ENCODE results near the gene OBP2B.
"Not testable (repeated sequence)": the region's sequence is repeated elsewhere in the genome, so short reads cannot be mapped to it uniquely, and the experiment has no call there.

OBP2B gene

DNA sequence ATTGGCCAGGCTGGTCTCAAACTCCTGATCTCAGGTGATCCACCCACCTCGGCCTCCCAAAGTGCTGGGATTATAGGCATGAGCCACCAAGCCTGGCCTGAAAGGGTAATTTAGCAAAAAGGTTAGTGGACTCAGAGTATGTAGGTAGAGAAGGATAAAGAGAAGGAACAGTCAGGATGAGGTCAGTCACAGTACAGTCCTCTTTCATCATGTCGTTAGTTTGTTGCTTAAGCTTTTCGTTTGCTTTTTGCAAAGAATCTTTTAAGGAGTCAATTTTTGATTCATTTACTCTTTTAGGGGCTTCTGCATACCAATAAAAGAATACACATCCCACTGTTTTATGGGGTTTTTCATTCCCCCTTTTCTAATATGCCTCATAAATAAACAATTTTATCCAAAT, 27.5 kb downstream of the OBP2B start:
- H3K4me3 ChIP-seq (ENCODE audit: low read length), result no peak overlapping the region

DNA sequence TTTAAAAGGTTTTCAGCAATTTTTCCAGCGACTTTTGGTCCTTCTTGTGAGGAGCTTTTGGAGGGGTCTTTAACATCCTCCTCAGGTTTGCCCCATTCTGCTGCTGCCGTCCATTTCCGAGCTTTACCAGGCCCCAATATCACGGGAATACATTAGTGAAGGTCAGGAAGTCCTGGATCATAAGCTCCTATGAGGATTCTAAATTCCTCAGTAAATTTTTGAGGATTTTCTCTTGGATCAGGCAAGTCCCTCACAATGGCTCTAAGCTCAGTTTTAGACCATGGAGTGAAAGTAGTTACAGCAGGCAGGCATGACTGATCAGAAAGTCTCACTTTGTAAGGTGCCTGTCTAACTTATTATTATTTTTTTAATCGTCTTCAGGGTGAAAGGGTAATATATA, 28.1 kb downstream of the OBP2B start:
- H3K4me3 ChIP-seq (ENCODE audit: low read length), result no peak overlapping the region
- TF ChIP-seq, protein P1, sequence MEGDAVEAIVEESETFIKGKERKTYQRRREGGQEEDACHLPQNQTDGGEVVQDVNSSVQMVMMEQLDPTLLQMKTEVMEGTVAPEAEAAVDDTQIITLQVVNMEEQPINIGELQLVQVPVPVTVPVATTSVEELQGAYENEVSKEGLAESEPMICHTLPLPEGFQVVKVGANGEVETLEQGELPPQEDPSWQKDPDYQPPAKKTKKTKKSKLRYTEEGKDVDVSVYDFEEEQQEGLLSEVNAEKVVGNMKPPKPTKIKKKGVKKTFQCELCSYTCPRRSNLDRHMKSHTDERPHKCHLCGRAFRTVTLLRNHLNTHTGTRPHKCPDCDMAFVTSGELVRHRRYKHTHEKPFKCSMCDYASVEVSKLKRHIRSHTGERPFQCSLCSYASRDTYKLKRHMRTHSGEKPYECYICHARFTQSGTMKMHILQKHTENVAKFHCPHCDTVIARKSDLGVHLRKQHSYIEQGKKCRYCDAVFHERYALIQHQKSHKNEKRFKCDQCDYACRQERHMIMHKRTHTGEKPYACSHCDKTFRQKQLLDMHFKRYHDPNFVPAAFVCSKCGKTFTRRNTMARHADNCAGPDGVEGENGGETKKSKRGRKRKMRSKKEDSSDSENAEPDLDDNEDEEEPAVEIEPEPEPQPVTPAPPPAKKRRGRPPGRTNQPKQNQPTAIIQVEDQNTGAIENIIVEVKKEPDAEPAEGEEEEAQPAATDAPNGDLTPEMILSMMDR (conservative IDR thresholded peaks at IDR 0.05; ENCODE audit: low read depth, low read length), result no peak
- DNase-seq (ENCODE audit: low read depth), result no peak

More for the DNA sequence above, 27.5 kb downstream of the OBP2B start:
- DNase-seq (ENCODE audit: low read depth), result no peak
- TF ChIP-seq, protein P1 (conservative IDR thresholded peaks at IDR 0.05; ENCODE audit: low read depth, low read length), result no peak

DNA sequence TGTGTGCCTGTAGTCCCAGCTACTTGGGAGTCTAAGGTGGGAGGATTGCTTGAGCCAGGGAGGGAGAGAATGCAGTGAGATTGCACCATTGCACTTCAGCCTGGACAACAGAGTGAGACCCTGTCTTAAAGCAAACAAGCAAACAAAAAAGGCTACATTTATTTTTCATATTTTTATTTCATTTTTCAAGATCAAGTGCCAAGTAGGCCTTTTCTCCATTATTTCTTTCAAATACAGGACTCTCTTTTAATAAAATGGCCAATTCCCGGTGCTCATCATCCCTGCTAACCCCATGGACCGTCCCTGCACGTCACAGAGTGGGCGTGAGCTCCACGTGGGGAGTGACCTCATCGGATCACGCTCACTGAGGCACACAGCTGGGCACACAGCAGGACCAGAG, 36.0 kb downstream of the OBP2B start:
- TF ChIP-seq, protein P1 (conservative IDR thresholded peaks at IDR 0.05; ENCODE audit: low read depth, low read length), result no peak
- no peak for DNase-seq (ENCODE audit: low read depth)
- no peak overlapping the region for H3K4me3 ChIP-seq (ENCODE audit: low read length)

DNA sequence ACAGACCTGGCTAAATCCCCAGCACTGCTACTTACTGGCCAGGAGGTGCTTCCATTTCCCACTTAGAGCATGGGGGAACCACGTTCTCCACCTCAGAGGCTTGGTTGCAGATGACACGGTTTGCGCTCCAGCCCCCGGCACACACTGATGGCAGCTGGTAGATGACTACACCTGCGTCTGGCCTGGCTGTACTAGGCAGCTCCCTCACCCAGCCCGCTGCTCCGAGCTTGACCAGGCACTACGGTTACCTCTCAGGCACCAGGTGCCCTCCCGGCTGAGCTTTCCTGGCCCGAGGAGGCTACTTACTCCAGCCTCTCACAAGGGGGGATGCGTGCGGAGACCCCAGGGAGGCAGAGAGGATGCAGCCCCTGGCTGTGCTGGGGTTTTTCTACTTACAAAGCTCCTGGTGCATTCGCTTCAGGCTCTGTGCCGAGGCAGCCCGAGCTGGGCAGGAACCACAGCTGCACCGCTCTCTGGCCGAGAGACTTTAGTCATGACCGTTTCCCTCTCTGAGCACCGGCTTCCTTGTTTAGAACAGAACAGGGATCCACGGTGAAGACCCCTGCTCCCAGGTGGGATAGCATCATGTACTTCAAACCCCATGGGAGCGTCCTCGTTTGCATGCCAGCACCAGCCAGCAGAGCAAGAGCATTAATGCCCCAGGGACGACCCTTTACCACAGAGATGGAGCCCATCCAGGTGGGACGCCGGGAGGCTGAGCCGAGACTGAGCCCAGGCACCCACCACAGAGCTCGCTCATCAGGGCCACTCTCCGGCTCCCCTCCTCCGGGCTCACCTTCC, 37.7 kb downstream of the OBP2B start:
- H3K4me3 ChIP-seq (ENCODE audit: low read length), result no peak overlapping the region
- TF ChIP-seq, protein P1 (conservative IDR thresholded peaks at IDR 0.05; ENCODE audit: low read depth, low read length), result no peak
- DNase-seq (ENCODE audit: low read depth), result no peak

DNA sequence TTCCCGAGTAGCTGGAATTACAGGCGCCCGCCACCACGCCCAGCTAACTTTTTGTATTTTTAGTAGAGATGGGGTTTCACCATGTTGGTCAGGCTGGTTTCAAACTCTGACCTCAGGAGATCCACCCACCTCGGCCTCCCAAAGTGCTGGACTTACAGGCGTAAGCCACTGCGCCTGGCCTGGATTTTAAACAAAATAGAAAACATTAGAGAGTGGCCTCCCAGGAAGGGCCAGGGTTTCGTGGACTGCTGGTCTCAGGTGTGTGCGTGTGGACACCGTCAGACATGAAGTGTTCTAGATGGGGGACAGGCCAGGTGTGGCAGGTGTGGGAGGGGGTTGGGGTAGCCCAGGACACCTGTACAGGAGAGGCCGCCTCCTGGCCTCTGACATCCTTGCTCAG, 38.3 kb downstream of the OBP2B start:
- TF ChIP-seq, protein P1 (conservative IDR thresholded peaks at IDR 0.05; ENCODE audit: low read depth, low read length), result no peak
- H3K4me3 ChIP-seq (ENCODE audit: low read length), result no peak overlapping the region
- no peak for DNase-seq (ENCODE audit: low read depth)

DNA sequence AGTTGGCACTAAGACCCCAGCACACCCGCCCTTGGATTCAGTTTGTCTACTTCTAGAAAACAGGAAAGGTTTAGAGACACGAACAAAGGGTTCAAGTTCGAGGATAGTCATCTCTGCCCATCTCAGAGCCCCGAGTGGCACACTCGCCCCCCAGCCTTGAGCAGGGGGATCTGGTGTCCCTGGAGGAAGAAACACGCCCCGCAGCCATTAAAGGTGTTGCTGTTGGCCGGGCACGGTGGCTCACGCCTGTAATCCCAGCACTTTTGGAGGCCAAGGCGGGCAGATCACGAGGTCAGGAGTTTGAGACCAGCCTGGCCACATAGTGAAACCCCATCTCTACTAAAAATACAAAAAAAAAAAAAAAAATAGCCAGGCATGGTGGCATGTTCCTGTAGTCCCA, 39.4 kb downstream of the OBP2B start:
- H3K4me3 ChIP-seq (ENCODE audit: low read length); DNase-seq (ENCODE audit: low read depth): not testable (repeated sequence)

DNA sequence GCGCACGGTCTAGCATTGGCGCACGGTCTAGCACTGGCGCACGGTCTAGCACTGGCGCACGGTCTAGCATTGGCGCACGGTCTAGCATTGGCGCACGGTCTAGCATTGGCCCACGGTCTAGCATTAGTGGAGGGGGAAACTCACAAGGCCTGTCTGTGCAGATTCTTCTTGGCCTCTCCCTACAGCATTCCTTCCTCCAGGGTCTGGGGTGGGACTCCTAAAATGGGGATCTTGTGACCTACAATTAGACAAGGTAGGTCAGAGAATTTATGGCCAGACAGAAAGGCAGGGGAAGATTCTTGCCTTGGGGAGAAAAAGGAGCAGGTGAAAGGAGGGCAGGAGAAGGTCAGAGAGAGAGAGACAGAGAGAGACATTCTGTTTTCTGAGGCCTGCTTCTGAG, 39.9 kb downstream of the OBP2B start:
- no peak for DNase-seq (ENCODE audit: low read depth)
- TF ChIP-seq, protein P1 (conservative IDR thresholded peaks at IDR 0.05; ENCODE audit: low read depth, low read length), result no peak
- no peak overlapping the region for H3K4me3 ChIP-seq (ENCODE audit: low read length)

All from retinal pigment epithelial cell (primary cell).